K562 (cell line): Measurements from ENCODE around the gene SCEL. TPM values are rescaled to one million over a fixed set of nuclear protein-coding genes. Genes with fewer than 3 reads are reported as not detected.

Source experiments
- HDAC3 ChIP-seq: fragments of 450-650 bp; IDR thresholded peaks from 2 replicates; pipeline ENCODE4 v1.6.1; 2018; ENCODE audit warnings: borderline replicate concordance, mild to moderate bottlenecking, moderate library complexity; ENCODE audit not compliant: partially characterized antibody
- JUND ChIP-seq, 2 experiments: IDR thresholded peaks; 2 replicates in 1 of 2; 3 replicates in 1 of 2; pipeline ENCODE4 v1.6.1; 2011; ENCODE audit warnings: borderline replicate concordance in 2 of 2, low read depth in 2 of 2, low read length in 2 of 2, improper control_type of control experiment in 1 of 2, missing biosample characterization in 1 of 2, missing genetic modification characterization in 1 of 2, missing genetic modification reagents in 1 of 2
- SAP30 ChIP-seq: fragments of 200-600 bp; sonication (generic); IDR thresholded peaks from 2 replicates; pipeline ENCODE4 v1.6.1; 2012; ENCODE audit warnings: borderline replicate concordance, low read depth, mild to moderate bottlenecking, moderate library complexity, low read length, control low read depth, inconsistent platforms; ENCODE audit not compliant: insufficient read depth, poor library complexity, severe bottlenecking
- ZNF354B ChIP-seq: fragments of 250-450 bp; sonication (Bioruptor Pico); IDR thresholded peaks from 2 replicates; pipeline ENCODE4 v1.4.0; 2020
- ZNF41 ChIP-seq: fragments of 250-450 bp; sonication (Bioruptor Pico); conservative IDR thresholded peaks from 2 replicates; pipeline ENCODE4 v1.4.0; 2020; ENCODE audit warnings: mild to moderate bottlenecking
- polyA plus RNA-seq, 8 experiments: library from polyadenylated mRNA; depleted of rRNA in 4 of 8; stranded (reverse) in 5 of 8; unstranded in 3 of 8; fragments of >200 nt; fragmentation: Nextera tagmentation in 2 of 8; fragmentation: Illumina TruSeq in 1 of 8; extraction: Ambion mirVana in 2 of 8; extraction: Trizol in 1 of 8; gene quantifications; 2 replicates each; pipeline versions ENCODE4 v1.2.1 to v1.2.3, GENCODE V29; 2011 to 2014; ENCODE audit warnings: inconsistent platforms in 1 of 8, missing spikeins in 1 of 8
- total RNA-seq, 7 experiments: library from RNA; depleted of rRNA in 6 of 7; stranded (reverse); fragments of >200 nt in 6 of 7; fragmentation: Illumina TruSeq in 2 of 7; extraction: Trizol in 2 of 7; gene quantifications; 2 replicates each; pipeline versions ENCODE4 v1.2.1 to v1.2.3, GENCODE V29; 2011 to 2021; ENCODE audit warnings: low replicate concordance in 1 of 7
- TF ChIP-seq, protein P1 (sequence below): sonication (generic); formaldehyde crosslinking; IDR thresholded peaks from 2 replicates; pipeline ENCODE4 v1.8.0; 2022; ENCODE audit warnings: mild to moderate bottlenecking, low read depth, missing genetic modification reagents
- TF ChIP-seq, protein P2 (sequence below): sonication (generic); formaldehyde crosslinking; IDR thresholded peaks from 2 replicates; pipeline ENCODE4 v1.8.0; 2022; ENCODE audit warnings: mild to moderate bottlenecking, missing genetic modification reagents
- TF ChIP-seq, protein P3 (sequence below): sonication (generic); formaldehyde crosslinking; IDR thresholded peaks from 2 replicates; pipeline ENCODE4 v1.8.0; 2023; ENCODE audit warnings: missing genetic modification reagents, mild to moderate bottlenecking, borderline replicate concordance
- TF ChIP-seq, protein P4 (sequence below): fragments of 250-450 bp; sonication (Bioruptor Pico); IDR thresholded peaks from 2 replicates; pipeline ENCODE4 v1.5.0; 2022; ENCODE audit warnings: mild to moderate bottlenecking

SCEL gene
- total and polyA plus RNA-seq, 9 of the 15 experiments (the other 6 are each of a cell fraction or from before 2014, with no cell fraction given): not detected

DNA sequence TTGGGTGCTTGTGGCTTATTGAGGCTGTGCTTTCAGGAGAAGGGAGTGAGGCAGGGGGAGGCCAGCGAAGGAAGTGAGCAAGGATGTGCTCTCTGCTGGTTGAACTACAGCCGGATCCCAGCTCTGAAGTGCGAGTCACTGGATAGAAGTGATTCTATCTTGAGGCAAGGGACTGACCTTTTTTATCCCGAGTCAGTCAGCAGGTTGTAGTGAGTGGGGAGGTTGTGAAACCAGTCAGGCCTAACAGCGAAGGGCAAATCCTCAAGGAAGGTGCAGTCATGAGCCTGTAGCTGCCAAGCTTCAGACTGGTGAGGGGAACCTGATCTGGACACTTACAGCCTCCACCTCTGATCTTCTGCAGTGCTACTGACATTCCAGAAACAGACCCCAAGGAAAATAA is 18.6 kb downstream of the SCEL start (continued):
- TF ChIP-seq, protein P1, sequence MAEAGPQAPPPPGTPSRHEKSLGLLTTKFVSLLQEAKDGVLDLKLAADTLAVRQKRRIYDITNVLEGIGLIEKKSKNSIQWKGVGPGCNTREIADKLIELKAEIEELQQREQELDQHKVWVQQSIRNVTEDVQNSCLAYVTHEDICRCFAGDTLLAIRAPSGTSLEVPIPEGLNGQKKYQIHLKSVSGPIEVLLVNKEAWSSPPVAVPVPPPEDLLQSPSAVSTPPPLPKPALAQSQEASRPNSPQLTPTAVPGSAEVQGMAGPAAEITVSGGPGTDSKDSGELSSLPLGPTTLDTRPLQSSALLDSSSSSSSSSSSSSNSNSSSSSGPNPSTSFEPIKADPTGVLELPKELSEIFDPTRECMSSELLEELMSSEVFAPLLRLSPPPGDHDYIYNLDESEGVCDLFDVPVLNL (CRISPR knock-in tag): no peak
- TF ChIP-seq SAP30: no peak
- no peak for TF ChIP-seq ZNF354B (CRISPR knock-in tag)
- no peak for TF ChIP-seq HDAC3
- TF ChIP-seq JUND (IDR thresholded peaks at IDR 0.05; ENCODE audit: borderline replicate concordance, low read depth, low read length): no peak
- TF ChIP-seq JUND (tag; IDR thresholded peaks at IDR 0.05; ENCODE audit: borderline replicate concordance, low read depth, low read length): no peak
- TF ChIP-seq, protein P2, sequence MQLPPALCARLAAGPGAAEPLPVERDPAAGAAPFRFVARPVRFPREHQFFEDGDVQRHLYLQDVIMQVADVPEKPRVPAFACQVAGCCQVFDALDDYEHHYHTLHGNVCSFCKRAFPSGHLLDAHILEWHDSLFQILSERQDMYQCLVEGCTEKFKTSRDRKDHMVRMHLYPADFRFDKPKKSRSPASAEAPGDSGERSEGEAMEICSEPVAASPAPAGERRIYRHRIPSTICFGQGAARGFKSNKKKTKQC (CRISPR knock-in tag): no peak
- TF ChIP-seq ZNF41 (CRISPR knock-in tag): no peak
- TF ChIP-seq, protein P3, sequence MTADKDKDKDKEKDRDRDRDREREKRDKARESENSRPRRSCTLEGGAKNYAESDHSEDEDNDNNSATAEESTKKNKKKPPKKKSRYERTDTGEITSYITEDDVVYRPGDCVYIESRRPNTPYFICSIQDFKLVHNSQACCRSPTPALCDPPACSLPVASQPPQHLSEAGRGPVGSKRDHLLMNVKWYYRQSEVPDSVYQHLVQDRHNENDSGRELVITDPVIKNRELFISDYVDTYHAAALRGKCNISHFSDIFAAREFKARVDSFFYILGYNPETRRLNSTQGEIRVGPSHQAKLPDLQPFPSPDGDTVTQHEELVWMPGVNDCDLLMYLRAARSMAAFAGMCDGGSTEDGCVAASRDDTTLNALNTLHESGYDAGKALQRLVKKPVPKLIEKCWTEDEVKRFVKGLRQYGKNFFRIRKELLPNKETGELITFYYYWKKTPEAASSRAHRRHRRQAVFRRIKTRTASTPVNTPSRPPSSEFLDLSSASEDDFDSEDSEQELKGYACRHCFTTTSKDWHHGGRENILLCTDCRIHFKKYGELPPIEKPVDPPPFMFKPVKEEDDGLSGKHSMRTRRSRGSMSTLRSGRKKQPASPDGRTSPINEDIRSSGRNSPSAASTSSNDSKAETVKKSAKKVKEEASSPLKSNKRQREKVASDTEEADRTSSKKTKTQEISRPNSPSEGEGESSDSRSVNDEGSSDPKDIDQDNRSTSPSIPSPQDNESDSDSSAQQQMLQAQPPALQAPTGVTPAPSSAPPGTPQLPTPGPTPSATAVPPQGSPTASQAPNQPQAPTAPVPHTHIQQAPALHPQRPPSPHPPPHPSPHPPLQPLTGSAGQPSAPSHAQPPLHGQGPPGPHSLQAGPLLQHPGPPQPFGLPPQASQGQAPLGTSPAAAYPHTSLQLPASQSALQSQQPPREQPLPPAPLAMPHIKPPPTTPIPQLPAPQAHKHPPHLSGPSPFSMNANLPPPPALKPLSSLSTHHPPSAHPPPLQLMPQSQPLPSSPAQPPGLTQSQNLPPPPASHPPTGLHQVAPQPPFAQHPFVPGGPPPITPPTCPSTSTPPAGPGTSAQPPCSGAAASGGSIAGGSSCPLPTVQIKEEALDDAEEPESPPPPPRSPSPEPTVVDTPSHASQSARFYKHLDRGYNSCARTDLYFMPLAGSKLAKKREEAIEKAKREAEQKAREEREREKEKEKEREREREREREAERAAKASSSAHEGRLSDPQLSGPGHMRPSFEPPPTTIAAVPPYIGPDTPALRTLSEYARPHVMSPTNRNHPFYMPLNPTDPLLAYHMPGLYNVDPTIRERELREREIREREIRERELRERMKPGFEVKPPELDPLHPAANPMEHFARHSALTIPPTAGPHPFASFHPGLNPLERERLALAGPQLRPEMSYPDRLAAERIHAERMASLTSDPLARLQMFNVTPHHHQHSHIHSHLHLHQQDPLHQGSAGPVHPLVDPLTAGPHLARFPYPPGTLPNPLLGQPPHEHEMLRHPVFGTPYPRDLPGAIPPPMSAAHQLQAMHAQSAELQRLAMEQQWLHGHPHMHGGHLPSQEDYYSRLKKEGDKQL (CRISPR knock-in tag): no peak
- TF ChIP-seq, protein P4, sequence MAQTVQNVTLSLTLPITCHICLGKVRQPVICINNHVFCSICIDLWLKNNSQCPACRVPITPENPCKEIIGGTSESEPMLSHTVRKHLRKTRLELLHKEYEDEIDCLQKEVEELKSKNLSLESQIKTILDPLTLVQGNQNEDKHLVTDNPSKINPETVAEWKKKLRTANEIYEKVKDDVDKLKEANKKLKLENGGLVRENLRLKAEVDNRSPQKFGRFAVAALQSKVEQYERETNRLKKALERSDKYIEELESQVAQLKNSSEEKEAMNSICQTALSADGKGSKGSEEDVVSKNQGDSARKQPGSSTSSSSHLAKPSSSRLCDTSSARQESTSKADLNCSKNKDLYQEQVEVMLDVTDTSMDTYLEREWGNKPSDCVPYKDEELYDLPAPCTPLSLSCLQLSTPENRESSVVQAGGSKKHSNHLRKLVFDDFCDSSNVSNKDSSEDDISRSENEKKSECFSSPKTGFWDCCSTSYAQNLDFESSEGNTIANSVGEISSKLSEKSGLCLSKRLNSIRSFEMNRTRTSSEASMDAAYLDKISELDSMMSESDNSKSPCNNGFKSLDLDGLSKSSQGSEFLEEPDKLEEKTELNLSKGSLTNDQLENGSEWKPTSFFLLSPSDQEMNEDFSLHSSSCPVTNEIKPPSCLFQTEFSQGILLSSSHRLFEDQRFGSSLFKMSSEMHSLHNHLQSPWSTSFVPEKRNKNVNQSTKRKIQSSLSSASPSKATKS (CRISPR knock-in tag): no peak
